Measurements from ENCODE around the gene DYNC1I1.

DNA sequence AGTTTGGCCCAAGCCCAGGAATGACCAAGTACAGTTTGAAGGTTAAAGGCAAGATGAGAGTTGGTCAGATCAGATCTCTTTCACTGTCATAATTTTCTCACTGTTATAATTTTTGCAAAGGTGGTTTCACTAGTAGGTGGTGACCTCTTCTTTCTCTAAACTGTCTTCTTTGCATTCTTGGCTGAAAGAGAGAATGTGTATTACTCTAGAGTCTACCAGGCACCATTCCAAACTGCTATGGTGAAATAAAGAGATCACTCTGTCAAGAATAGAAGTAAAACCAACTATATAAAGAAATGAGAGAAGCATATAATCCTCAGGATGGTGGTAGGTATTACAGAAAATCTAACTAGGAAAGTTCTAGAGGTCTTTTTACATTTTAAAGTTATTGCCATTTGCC lies 72.7 kb downstream of the DYNC1I1 start:
- TF ChIP-seq POLR2A (IDR thresholded peaks at IDR 0.05) (no peak), POLR2AphosphoS5 (IDR thresholded peaks at IDR 0.05) (no peak)
- TF ChIP-seq, protein P1, sequence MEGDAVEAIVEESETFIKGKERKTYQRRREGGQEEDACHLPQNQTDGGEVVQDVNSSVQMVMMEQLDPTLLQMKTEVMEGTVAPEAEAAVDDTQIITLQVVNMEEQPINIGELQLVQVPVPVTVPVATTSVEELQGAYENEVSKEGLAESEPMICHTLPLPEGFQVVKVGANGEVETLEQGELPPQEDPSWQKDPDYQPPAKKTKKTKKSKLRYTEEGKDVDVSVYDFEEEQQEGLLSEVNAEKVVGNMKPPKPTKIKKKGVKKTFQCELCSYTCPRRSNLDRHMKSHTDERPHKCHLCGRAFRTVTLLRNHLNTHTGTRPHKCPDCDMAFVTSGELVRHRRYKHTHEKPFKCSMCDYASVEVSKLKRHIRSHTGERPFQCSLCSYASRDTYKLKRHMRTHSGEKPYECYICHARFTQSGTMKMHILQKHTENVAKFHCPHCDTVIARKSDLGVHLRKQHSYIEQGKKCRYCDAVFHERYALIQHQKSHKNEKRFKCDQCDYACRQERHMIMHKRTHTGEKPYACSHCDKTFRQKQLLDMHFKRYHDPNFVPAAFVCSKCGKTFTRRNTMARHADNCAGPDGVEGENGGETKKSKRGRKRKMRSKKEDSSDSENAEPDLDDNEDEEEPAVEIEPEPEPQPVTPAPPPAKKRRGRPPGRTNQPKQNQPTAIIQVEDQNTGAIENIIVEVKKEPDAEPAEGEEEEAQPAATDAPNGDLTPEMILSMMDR (IDR thresholded peaks at IDR 0.05 in 8 of 11, conservative IDR thresholded peaks at IDR 0.05 in 3 of 11): no peak
